GM04503 (cell line): ENCODE data around the gene AKAP6.

Experiments
- DNase-seq: peaks from one replicate; pipeline ENCODE4 v3.0.0-alpha.2; 2012; ENCODE audit warnings: low read depth

AKAP6 gene

DNA sequence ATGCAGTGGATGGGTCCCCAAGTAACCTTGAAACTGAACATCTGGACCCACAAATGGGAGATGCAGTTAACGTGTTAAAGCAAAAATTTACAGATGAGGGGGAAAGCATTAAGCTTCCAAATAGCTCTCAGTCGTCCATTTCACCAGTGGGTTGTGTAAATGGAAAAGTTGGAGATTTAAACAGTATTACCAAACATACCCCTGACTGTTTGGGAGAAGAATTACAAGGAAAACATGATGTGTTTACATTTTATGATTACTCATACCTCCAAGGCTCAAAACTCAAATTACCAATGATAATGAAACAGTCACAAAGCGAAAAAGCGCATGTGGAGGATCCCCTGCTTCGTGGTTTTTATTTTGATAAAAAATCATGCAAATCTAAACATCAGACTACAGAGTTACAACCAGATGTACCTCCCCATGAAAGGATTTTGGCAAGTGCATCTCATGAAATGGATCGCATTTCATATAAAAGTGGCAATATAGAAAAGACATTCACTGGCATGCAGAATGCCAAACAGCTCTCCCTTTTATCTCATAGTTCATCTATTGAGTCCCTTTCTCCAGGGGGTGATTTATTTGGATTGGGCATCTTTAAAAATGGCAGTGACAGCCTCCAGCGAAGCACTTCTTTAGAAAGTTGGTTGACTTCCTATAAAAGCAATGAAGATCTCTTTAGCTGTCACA lies 493.0 kb downstream of the AKAP6 start:
- DNase-seq, result no peak

- no peak for DNase-seq
Observed at GRCh38 chr14:32823706-32824105, 494.6 kb downstream of the AKAP6 start.

- DNase-seq, result no peak
Observed at GRCh38 chr14:32824195-32824594, 495.1 kb downstream of the AKAP6 start.

- DNase-seq, result no peak
Observed at GRCh38 chr14:32825058-32825457, 496.0 kb downstream of the AKAP6 start.

DNA sequence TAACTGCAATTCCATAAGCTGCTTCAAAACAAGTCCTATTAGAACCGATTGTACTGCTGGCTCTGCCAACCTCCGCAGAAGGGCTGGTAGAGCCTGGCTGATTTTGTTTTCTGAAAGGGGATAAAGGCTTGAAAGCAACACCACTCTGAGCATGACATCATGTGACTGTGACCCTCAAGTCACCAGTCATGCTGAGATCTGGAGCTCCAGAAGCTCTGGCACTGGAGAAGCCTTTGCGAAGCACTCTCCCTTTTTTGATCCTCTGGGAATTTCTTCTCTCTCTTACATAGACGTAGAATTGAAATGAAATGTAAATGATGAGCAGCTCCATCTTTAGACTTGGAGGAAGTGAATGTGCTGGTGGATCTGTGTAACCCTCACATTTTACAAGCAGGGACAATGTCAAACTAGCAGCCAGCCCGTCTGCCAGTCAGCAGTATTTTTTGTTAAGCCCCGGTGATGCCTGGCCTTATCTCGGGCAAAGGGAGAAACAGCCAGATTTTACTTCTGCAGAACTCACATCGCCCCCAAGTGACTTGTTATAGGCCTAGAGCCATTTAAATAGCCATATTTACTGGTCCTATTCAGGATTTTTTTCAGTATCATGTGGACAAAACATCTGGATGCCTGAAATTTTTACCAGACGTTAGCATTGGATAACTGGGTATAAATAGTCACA lies 497.4 kb downstream of the AKAP6 start:
- DNase-seq, result no peak

DNA sequence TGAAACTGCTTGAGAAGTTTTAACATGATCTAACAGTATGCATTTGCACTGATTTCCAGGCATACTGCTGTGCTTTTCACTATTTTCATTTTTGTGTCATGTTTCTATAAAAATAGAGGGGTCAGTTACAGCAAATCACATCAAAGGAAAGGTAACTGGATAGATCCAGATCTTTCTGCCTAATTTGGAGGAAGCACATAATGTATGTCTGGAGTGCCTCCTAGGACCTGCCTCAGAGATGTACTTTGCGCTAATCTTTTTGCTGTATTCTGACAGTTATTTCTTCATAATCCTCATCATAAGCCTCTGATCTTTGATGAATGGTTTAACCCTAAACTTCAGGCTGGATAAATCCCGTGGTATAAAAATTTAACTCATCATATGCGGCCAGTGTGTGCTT lies 498.4 kb downstream of the AKAP6 start:
- DNase-seq, result no peak

- DNase-seq, result no peak
Observed at GRCh38 chr14:32835924-32836323, 506.8 kb downstream of the AKAP6 start.

DNA sequence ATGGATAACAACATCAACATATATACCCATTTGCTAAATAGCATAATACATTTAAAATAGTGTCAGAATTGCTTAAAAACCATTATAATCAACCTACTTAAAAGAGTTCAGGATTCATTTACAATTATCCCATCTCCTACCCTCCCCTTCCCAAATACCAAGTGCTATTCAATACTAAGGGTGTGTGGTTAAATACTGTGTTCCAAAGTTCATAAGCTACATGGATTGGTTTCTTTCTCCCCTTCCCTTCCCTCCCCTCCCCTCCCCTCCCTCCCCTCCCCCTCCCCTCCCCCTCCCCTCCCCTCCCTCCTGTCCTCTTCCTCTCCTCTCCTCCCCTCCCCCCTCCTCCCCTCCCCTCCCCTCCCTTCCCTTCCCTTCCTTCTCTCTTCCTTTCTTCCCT lies 512.6 kb downstream of the AKAP6 start:
- no peak for DNase-seq

DNA sequence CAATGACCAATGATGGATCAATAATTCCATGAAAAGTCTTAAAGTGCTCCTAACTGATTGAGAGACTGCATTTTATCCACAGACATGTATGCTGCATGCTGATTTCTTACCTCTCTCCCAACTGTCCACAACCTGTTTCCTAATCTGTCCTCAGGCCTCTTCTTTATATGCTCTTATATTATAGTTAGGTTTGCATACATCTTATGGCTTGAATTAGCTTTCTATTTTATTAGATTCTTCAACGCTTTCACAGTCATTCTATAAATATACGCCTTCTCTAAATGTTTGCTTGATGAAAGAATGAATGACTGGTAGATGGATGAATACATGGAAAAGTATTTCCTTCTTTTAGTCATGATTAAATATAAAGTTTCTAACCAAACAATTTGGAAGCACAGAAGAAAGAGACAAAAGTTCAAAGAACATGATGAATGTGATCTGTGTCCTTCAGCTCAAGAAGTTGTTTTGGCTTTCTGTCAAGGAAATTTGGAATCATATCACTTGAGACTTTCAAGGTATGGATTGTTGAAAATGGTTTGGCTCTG lies 517.8 kb downstream of the AKAP6 start:
- no peak for DNase-seq

DNA sequence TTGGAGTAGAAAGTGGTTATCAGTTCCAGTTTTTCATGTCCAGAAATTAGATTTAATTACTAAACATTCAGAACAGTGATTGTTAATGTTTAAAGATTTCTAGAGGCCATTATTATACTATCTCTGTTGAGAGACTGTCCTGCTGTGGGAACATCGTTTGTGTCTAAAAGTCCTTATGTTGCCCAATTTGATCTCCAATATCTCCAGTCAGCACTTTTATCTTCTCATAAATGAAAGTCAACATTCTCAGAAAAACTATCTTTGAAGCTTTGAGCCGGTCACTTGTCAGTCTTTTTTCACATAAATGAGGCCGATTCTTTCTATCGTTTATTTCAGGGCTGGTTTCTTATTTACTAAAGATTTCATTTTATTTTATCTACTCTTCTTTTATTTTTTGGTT lies 518.8 kb downstream of the AKAP6 start:
- no peak for DNase-seq

DNA sequence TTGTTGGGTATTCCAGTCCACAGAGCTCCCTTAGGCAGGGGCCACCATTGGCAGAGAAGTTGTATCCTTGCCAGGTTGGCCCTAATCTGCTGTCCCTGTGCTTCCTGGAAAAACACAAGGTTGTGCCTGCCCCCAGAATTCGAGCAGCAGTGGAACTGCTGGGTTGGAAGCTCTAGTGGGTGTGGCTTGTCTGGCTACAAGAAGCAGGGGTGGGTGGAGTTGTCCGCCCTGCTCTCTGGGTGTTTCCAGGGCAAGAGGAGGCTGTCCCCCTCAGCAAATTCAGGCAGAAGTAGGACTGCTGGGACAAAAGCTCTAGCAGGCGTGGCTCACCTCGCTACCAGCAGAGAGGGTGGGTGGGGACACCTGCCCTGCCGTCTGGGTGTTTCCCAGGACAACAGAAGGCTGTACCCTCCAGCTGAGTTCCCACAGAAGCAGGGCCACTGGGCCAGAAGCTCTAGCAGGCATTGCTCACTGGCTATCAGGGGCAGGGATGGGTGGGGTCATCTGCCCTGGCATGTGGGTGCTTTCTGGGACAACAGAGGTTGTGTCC lies 536.8 kb downstream of the AKAP6 start:
- DNase-seq, result no peak

DNA sequence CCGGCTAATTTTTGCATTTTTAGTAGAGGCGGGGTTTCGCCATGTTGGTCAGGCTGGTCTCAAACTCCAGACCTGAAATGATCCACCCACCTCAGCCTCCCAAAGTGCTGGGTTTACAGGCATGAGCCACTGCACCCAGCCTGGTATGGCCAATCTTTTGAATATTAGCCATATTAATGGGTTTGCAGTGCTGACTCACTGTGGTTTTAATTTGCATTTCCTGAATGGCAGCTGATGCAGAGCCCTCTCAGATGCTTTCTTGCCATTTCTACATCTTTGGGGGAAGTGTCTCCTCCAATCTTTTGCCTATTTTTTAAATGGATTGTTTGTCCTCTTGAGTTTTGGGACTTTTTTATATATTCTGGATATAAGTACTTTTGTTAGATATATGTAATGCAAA lies 554.1 kb downstream of the AKAP6 start:
- no peak for DNase-seq
